Stimulated activated naive CD8-positive, alpha-beta T cell treated with anti-CD3 and anti-CD28 coated beads, Interleukin-15, amount 100 ng/mL, for 72 hours (primary cell): ENCODE results near the gene LMO3.

Experiments
- ATAC-seq: fragments of 150-1000 bp; cut with Tn5 transposase; 2 replicates; pipeline ENCODE4 v1.10.0; 2021; ENCODE audit warnings: mild to moderate bottlenecking, moderate library complexity
- DNase-seq, 2 donors: peaks; one replicate each; pipeline ENCODE4 v3.0.0; 2021 to 2022
- H3K27ac Mint-ChIP-seq, 2 donors: one replicate each; pipeline ENCODE4 v1.8.0; 2022; ENCODE audit warnings: mild to moderate bottlenecking in 2 of 2, mixed read lengths in 2 of 2, moderate library complexity in 2 of 2
- H3K27me3 Mint-ChIP-seq: one replicate; pipeline ENCODE4 v1.8.0; 2022; ENCODE audit warnings: mixed read lengths
- H3K4me1 Mint-ChIP-seq: one replicate; pipeline ENCODE4 v1.8.0; 2022; ENCODE audit warnings: mild to moderate bottlenecking, mixed read lengths
- H3K4me3 Mint-ChIP-seq, 2 donors: one replicate each; pipeline ENCODE4 v1.8.0; 2022; ENCODE audit warnings: mild to moderate bottlenecking in 2 of 2, mixed read lengths in 2 of 2, moderate library complexity in 1 of 2
- H3K9me3 Mint-ChIP-seq, 2 donors: one replicate each; pipeline ENCODE4 v1.8.0; 2022; ENCODE audit warnings: mixed read lengths in 2 of 2

Gene LMO3

DNA sequence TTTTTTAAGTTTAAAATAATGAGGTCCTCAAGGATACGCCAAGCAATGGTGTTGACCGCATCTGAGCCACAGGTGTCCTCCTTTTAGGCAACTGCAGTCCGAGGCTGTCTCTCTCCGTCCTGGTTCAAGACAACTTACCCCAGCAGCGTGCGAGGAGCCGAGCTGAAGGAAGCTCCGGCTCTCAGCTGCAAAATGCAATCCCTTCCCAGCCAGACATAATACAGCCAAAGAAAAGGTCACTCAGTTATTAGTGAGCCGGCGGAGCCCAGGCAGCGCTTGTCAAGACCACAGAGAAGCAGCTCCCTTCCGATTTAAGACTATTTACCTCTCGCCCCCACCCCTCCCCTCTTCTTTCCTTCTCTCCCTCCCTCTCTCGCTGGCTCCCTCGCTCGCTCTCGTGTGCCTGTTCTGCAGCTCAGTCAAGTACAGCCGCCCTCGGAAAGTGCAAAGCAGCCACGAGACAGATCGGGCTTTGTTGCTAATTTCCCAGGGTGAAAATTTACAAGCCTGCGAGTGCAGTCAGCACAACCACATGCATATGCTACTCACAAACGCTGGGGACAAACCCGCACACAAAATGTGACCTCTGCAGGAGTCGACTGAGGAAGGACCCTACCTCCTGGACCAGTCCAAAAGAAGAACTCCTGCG lies 363 bp upstream of the LMO3 start:
- ATAC-seq: no peak
- H3K9me3 Mint-ChIP-seq: peaks cover 7 to 20% of the 10 kb centered on the region in 2 donors
- no peak for DNase-seq
- peaks cover 74% of the 10 kb centered on the region for H3K27me3 Mint-ChIP-seq
- H3K4me1 Mint-ChIP-seq: peaks cover 5% of the 10 kb centered on the region
- H3K27ac Mint-ChIP-seq: no peak overlapping the region
- peak overlapping the region in 1 of 2 donors; percentile 29 for H3K4me3 Mint-ChIP-seq

DNA sequence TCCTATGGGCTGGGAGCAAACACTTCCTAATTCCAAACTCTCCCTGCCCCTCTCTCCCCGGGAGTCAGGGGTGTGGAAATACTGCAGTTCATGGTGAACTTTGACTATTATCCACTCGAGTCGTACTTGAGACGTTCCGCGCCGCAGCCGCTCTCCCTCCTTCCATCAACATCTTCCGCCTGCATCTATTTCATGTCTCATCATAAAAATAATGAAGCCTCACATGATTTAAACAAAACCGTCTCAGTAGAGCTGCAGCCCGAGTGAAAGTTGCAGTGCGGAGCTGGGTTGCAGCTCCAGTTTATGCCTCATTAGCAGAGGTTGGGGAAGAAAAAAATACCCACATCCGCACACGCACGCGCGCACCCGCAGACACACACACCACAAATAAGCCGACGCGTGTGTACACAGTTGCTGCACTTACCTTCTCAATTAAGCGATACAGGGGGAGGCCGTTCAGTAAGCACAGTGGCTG lies 283 bp downstream of the LMO3 start:
- Mint-ChIP-seq H3K27ac (no peak overlapping the region), H3K9me3 (peaks cover 7 to 19% of the 10 kb centered on the region in 2 donors), H3K4me3 (no peak overlapping the region), H3K4me1 (peaks cover 5% of the 10 kb centered on the region), H3K27me3 (peaks cover 69% of the 10 kb centered on the region)
- ATAC-seq (no peak), DNase-seq (no peak)

DNA sequence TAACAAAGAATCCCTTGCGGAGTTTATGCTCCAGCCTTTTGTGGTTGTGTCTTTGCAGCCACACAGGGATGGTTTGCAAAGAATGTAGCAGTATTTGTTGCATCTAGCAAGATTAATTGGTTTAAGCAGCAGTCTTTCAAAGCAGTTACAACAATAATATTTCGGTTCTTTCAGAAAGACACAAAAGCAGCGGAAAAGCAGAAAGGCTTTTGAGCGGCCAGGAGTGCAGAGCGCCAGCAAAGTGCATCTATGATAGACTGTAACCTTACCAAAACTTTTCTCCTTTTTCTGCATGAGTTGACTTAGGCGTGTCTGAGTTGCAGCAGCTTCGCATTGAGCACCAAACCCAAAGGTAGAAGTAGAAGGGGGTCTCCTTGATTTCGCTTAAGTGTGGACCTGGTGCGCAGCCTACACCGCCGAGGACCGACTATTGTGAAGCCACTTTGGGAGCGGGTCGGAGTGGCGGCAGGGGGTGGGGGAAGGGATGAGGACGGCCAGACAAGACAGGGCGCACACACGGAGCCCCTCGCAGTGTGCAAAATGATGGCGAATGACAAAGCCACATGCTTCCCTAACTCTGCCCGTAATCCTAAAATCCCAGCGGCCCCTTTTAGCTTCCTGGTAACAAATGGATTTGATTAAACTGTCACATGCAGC lies 1.2 kb downstream of the LMO3 start:
- H3K4me3 Mint-ChIP-seq: no peak overlapping the region
- DNase-seq (no peak), ATAC-seq (no peak)
- H3K4me1 Mint-ChIP-seq: peaks cover 5% of the 10 kb centered on the region
- peaks cover 59% of the 10 kb centered on the region for H3K27me3 Mint-ChIP-seq
- peaks cover 7 to 12% of the 10 kb centered on the region in 2 donors for H3K9me3 Mint-ChIP-seq
- H3K27ac Mint-ChIP-seq: no peak overlapping the region

DNA sequence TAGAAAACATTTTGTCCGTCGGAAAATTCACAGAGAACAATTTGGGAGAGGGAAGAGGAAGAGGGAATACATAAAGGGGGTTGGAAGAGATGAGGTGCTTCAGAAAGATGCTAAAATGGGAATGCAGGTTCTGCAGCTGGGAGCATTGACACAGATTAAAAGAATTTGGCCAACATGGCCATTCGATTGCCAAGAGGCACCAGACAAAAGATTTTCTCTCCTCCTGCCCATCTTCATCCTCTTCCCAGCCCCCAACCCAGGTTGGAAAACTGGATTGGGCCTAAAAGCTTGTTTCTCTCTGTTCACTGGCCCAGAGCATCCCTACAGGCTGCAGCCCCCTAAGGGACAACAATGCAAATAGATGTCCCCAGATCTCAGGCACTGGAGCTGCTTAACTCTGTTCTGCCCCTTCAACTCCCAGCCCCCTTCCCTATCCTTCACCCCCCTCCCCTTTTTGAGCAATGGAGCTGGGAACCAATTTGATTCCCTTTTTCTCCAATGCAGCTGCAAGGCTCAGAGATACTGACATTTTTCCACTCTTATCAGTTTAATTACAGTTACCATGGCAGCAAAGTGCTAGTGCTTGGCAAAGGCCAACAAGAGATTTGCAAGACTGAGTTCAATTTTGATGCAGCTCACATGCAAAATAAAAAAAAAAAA lies 1.9 kb downstream of the LMO3 start:
- Mint-ChIP-seq H3K9me3 (peaks cover 7 to 12% of the 10 kb centered on the region in 2 donors), H3K27ac (no peak overlapping the region), H3K4me3 (no peak overlapping the region), H3K27me3 (peaks cover 53% of the 10 kb centered on the region), H3K4me1 (peaks cover 5% of the 10 kb centered on the region)
- ATAC-seq: no peak
- no peak for DNase-seq

DNA sequence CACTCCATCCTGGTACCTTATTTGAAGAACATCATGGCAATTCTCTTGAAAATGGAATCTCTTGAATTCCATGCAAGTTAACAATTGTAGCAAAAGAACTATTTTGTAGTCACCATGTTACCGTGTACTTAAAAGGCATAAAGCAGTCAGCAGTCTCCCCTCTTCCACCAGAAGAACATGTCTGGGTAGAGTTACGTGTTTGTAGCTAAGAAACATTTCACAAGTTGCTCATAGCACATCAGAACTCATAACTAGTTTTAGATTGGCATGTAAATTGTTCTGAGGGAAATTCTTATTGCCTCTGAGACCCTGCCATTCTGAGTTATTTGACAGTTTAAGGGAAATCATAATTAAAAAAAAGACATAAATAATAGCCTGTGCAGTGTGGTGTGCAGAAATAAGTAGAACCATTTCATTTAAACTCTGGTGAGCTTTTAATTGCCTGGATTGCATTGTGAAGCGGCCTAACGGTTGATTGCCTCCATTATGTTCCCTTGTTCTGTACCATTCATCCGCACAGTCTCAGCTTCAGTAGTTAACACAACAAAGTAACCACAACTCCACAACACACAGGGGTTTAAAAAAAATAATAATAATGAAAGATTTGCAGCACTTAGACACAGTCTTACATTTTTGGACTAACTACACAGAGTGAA lies 2.6 kb downstream of the LMO3 start:
- DNase-seq (no peak), ATAC-seq (no peak)
- Mint-ChIP-seq H3K4me1 (peaks cover 5% of the 10 kb centered on the region), H3K4me3 (no peak overlapping the region), H3K27ac (no peak overlapping the region), H3K27me3 (peaks cover 46% of the 10 kb centered on the region), H3K9me3 (peaks cover 7 to 12% of the 10 kb centered on the region in 2 donors)

- DNase-seq (no peak), ATAC-seq (no peak)
- H3K9me3 Mint-ChIP-seq: peaks cover 6 to 7% of the 10 kb centered on the region in 2 donors
- no peak overlapping the region for H3K4me3 Mint-ChIP-seq
- H3K4me1 Mint-ChIP-seq: peaks cover 5% of the 10 kb centered on the region
- peaks cover 36% of the 10 kb centered on the region for H3K27me3 Mint-ChIP-seq
- no peak overlapping the region for H3K27ac Mint-ChIP-seq
Observed at GRCh38 chr12:16602412-16602811, 3.5 kb downstream of the LMO3 start.

DNA sequence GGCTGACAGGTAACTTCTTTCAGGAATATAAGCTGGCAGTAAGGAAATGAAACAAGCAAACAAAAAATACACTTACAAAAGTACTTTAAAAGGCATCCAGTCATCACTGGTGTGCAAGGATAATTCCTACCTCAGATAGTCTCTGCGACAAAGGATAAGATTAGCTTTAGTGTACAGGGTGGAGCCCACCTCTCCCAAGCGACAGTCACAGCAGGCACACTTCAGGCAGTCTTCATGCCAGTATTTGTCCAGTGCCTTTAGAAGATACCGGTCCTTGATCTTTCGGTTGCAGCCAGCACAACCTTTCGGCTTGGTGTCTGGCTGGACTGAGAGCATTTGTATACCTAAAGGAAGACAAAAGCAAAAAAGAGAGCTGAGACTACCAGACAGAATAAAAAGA lies 5.4 kb downstream of the LMO3 start:
- Mint-ChIP-seq H3K9me3 (no peaks in the 10 kb centered on the region), H3K4me3 (no peak overlapping the region), H3K27me3 (peaks cover 18% of the 10 kb centered on the region), H3K4me1 (peaks cover under 1% of the 10 kb centered on the region), H3K27ac (no peak overlapping the region)
- ATAC-seq (no peak), DNase-seq (no peak)

- Mint-ChIP-seq H3K4me3 (no peak overlapping the region), H3K9me3 (no peaks in the 10 kb centered on the region), H3K27ac (no peak overlapping the region), H3K4me1 (no peaks in the 10 kb centered on the region), H3K27me3 (peaks cover 4% of the 10 kb centered on the region)
- ATAC-seq (no peak), DNase-seq (no peak)
Observed at GRCh38 chr12:16599081-16599480, 6.9 kb downstream of the LMO3 start.

- no peaks in the 10 kb centered on the region for H3K9me3 Mint-ChIP-seq
- DNase-seq: no peak
- H3K27me3 Mint-ChIP-seq: no peaks in the 10 kb centered on the region
- H3K27ac Mint-ChIP-seq: no peak overlapping the region
- H3K4me3 Mint-ChIP-seq: no peak overlapping the region
- no peaks in the 10 kb centered on the region for H3K4me1 Mint-ChIP-seq
- no peak for ATAC-seq
Observed at GRCh38 chr12:16594797-16595196, 11.2 kb downstream of the LMO3 start.

- ATAC-seq: no peak
- H3K4me1 Mint-ChIP-seq: no peaks in the 10 kb centered on the region
- no peak overlapping the region for H3K4me3 Mint-ChIP-seq
- no peaks in the 10 kb centered on the region for H3K27me3 Mint-ChIP-seq
- no peak overlapping the region for H3K27ac Mint-ChIP-seq
- no peaks in the 10 kb centered on the region for H3K9me3 Mint-ChIP-seq
- no peak for DNase-seq
Observed at GRCh38 chr12:16593546-16593945, 12.4 kb downstream of the LMO3 start.

DNA sequence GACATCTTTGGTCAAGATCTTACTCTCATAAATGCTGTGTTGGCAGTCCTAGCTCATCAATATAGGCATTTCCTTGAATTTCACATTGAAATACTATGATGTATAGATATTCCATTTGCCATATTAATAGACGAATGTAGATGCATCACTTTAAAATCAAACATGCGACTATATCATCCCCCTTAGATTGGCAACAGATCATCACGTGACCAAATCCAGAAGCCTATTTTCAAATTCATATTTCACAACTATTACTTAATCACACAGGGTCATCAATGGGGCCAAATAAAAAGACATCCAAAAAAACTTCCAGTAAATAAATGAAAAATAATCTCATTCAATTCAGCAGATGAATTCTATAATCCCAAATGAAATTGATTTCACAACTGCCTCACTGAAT lies 15.3 kb downstream of the LMO3 start:
- no peak for ATAC-seq
- DNase-seq: no peak
- Mint-ChIP-seq H3K27me3 (no peaks in the 10 kb centered on the region), H3K4me1 (no peaks in the 10 kb centered on the region), H3K27ac (no peak overlapping the region), H3K9me3 (no peaks in the 10 kb centered on the region), H3K4me3 (no peak overlapping the region)

DNA sequence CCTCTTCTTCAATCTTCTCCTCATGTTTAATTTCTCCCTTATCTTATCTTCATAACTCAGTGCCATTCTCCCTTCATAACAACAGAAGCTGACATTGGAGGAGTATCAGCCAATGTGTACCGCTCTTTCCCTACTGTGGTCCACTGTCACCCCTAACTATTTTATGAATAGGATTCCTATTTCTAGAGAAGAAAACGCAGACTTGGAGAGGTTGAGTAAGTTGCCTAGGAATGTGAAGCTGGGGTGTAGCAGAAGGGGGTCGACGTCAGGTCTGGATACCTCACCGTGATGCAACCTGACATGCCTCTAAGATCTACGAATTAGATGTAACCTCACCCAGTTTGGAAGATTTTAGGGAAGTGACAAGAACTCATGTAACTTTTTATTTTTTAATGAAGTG lies 17.1 kb downstream of the LMO3 start:
- Mint-ChIP-seq H3K27ac (no peak overlapping the region), H3K27me3 (no peaks in the 10 kb centered on the region), H3K4me3 (no peak overlapping the region), H3K4me1 (no peaks in the 10 kb centered on the region), H3K9me3 (peaks cover 7 to 8% of the 10 kb centered on the region in 2 donors)
- DNase-seq (no peak), ATAC-seq (no peak)

- Mint-ChIP-seq H3K27ac (no peak overlapping the region), H3K4me3 (no peak overlapping the region), H3K4me1 (no peaks in the 10 kb centered on the region), H3K9me3 (peaks cover 15 to 16% of the 10 kb centered on the region in 2 donors), H3K27me3 (no peaks in the 10 kb centered on the region)
- ATAC-seq: no peak
- no peak for DNase-seq
Observed at GRCh38 chr12:16587514-16587913, 18.4 kb downstream of the LMO3 start.

GRCh38 chr12:16587110-16587453 lies 18.9 kb downstream of the LMO3 start:
- H3K27me3 Mint-ChIP-seq: no peaks in the 10 kb centered on the region
- H3K27ac Mint-ChIP-seq: no peak overlapping the region
- peaks cover 15 to 16% of the 10 kb centered on the region in 2 donors for H3K9me3 Mint-ChIP-seq
- ATAC-seq: no peak
- H3K4me3 Mint-ChIP-seq: no peak overlapping the region
- H3K4me1 Mint-ChIP-seq: no peaks in the 10 kb centered on the region
- no peak for DNase-seq

DNA sequence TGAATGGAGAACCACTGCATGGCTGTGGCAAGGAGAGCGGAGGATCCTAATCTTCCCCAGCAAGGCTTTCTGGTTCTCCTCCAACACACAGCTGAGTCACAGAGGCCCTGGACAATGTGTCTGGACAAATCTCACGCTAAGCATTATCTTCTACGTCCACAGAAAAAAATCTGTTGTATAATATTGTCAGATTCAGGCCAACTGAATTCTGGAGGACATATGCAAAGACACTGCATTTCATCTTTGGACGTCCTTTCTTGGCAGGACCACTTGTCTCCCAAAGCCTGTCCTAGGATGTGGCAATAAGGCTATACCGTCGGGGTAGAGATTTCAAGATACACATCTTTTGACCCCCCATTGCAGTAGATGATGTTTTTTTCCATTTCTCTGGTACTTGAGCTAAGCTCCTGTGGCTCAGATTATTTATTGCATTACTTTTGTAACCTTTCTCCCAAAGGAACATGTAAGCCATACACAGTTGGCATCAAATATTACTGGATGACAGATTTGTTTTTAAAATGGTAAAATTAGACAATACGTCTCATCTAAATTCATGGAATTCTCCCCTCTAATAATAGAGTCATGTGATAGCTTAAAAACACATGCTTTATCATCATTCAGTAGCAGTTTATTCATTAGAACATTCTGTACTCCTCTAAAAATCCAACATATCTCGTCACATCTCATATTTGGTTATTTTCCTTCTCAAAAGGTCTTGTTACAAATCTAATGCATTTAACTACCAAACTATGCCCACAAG lies 19.4 kb downstream of the LMO3 start:
- peaks cover 15 to 16% of the 10 kb centered on the region in 2 donors for H3K9me3 Mint-ChIP-seq
- ATAC-seq (no peak), DNase-seq (no peak)
- no peak overlapping the region for H3K4me3 Mint-ChIP-seq
- H3K27me3 Mint-ChIP-seq: no peaks in the 10 kb centered on the region
- no peak overlapping the region for H3K27ac Mint-ChIP-seq
- H3K4me1 Mint-ChIP-seq: no peaks in the 10 kb centered on the region
